H1 (cell line): ENCODE results near the gene KLHL29.

Experiments
- ATF2 ChIP-seq: IDR thresholded peaks from 2 replicates; pipeline ENCODE4 v1.6.1; 2012; ENCODE audit warnings: low read length, inconsistent platforms
- EZH2 ChIP-seq: fragments of 200-600 bp; sonication (generic); IDR thresholded peaks from 2 replicates; pipeline ENCODE4 v1.7.1; 2012; ENCODE audit warnings: low read depth, mild to moderate bottlenecking, moderate library complexity, low read length, inconsistent platforms; ENCODE audit not compliant: severe bottlenecking
- GABPA ChIP-seq: IDR thresholded peaks from 2 replicates; pipeline ENCODE4 v1.6.1; 2011; ENCODE audit warnings: mild to moderate bottlenecking, low read length, moderate library complexity, borderline replicate concordance; ENCODE audit not compliant: insufficient read depth
- POLR2A ChIP-seq, 2 experiments: IDR thresholded peaks; 1 replicate in 1 of 2; 2 replicates in 1 of 2; pipeline ENCODE4 v1.6.1; 2011; ENCODE audit warnings: low read depth in 2 of 2, low read length in 2 of 2, mild to moderate bottlenecking in 2 of 2; ENCODE audit errors: control extremely low read depth in 1 of 2
- RFX5 ChIP-seq: IDR thresholded peaks from 2 replicates; pipeline ENCODE4 v1.6.1; 2011; ENCODE audit warnings: low read depth, low read length, improper control_type of control experiment, borderline replicate concordance
- SP2 ChIP-seq: IDR thresholded peaks from 2 replicates; pipeline ENCODE4 v1.6.1; 2012; ENCODE audit warnings: mild to moderate bottlenecking, low read length, inconsistent platforms
- TF ChIP-seq, protein P1 (sequence below), 3 experiments: IDR thresholded peaks; 1 replicate in 2 of 3; 2 replicates in 1 of 3; pipeline versions ENCODE4 v1.5.1 to v1.6.1; 2011; ENCODE audit warnings: low read length in 3 of 3, mild to moderate bottlenecking in 3 of 3, inconsistent platforms in 2 of 3, low read depth in 1 of 3, moderate library complexity in 1 of 3; ENCODE audit not compliant: insufficient read depth in 1 of 3; ENCODE audit errors: control extremely low read depth in 1 of 3
- TF ChIP-seq, protein P2 (sequence below): fragments of 300-600 bp; sonication (generic); IDR thresholded peaks from 2 replicates; pipeline ENCODE4 v1.7.1; 2012; ENCODE audit warnings: low read length, moderate library complexity, mild to moderate bottlenecking, inconsistent platforms; ENCODE audit not compliant: insufficient replicate concordance

GRCh38 chr2:23620841-23621341 lies 235.9 kb downstream of the KLHL29 start:
- TF ChIP-seq RFX5 (no peak), SP2 (no peak), POLR2A (IDR thresholded peaks at IDR 0.05; ENCODE audit: control extremely low read depth in 1 of 2, low read depth in 2 of 2, low read length in 2 of 2) (no peak), ATF2 (no peak), GABPA (no peak), EZH2 (no peak)
- TF ChIP-seq, protein P1, sequence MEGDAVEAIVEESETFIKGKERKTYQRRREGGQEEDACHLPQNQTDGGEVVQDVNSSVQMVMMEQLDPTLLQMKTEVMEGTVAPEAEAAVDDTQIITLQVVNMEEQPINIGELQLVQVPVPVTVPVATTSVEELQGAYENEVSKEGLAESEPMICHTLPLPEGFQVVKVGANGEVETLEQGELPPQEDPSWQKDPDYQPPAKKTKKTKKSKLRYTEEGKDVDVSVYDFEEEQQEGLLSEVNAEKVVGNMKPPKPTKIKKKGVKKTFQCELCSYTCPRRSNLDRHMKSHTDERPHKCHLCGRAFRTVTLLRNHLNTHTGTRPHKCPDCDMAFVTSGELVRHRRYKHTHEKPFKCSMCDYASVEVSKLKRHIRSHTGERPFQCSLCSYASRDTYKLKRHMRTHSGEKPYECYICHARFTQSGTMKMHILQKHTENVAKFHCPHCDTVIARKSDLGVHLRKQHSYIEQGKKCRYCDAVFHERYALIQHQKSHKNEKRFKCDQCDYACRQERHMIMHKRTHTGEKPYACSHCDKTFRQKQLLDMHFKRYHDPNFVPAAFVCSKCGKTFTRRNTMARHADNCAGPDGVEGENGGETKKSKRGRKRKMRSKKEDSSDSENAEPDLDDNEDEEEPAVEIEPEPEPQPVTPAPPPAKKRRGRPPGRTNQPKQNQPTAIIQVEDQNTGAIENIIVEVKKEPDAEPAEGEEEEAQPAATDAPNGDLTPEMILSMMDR (IDR thresholded peaks at IDR 0.05; ENCODE audit: control extremely low read depth in 1 of 3, insufficient read depth in 1 of 3, low read depth in 1 of 3, low read length in 3 of 3) = no peak
- TF ChIP-seq, protein P2, sequence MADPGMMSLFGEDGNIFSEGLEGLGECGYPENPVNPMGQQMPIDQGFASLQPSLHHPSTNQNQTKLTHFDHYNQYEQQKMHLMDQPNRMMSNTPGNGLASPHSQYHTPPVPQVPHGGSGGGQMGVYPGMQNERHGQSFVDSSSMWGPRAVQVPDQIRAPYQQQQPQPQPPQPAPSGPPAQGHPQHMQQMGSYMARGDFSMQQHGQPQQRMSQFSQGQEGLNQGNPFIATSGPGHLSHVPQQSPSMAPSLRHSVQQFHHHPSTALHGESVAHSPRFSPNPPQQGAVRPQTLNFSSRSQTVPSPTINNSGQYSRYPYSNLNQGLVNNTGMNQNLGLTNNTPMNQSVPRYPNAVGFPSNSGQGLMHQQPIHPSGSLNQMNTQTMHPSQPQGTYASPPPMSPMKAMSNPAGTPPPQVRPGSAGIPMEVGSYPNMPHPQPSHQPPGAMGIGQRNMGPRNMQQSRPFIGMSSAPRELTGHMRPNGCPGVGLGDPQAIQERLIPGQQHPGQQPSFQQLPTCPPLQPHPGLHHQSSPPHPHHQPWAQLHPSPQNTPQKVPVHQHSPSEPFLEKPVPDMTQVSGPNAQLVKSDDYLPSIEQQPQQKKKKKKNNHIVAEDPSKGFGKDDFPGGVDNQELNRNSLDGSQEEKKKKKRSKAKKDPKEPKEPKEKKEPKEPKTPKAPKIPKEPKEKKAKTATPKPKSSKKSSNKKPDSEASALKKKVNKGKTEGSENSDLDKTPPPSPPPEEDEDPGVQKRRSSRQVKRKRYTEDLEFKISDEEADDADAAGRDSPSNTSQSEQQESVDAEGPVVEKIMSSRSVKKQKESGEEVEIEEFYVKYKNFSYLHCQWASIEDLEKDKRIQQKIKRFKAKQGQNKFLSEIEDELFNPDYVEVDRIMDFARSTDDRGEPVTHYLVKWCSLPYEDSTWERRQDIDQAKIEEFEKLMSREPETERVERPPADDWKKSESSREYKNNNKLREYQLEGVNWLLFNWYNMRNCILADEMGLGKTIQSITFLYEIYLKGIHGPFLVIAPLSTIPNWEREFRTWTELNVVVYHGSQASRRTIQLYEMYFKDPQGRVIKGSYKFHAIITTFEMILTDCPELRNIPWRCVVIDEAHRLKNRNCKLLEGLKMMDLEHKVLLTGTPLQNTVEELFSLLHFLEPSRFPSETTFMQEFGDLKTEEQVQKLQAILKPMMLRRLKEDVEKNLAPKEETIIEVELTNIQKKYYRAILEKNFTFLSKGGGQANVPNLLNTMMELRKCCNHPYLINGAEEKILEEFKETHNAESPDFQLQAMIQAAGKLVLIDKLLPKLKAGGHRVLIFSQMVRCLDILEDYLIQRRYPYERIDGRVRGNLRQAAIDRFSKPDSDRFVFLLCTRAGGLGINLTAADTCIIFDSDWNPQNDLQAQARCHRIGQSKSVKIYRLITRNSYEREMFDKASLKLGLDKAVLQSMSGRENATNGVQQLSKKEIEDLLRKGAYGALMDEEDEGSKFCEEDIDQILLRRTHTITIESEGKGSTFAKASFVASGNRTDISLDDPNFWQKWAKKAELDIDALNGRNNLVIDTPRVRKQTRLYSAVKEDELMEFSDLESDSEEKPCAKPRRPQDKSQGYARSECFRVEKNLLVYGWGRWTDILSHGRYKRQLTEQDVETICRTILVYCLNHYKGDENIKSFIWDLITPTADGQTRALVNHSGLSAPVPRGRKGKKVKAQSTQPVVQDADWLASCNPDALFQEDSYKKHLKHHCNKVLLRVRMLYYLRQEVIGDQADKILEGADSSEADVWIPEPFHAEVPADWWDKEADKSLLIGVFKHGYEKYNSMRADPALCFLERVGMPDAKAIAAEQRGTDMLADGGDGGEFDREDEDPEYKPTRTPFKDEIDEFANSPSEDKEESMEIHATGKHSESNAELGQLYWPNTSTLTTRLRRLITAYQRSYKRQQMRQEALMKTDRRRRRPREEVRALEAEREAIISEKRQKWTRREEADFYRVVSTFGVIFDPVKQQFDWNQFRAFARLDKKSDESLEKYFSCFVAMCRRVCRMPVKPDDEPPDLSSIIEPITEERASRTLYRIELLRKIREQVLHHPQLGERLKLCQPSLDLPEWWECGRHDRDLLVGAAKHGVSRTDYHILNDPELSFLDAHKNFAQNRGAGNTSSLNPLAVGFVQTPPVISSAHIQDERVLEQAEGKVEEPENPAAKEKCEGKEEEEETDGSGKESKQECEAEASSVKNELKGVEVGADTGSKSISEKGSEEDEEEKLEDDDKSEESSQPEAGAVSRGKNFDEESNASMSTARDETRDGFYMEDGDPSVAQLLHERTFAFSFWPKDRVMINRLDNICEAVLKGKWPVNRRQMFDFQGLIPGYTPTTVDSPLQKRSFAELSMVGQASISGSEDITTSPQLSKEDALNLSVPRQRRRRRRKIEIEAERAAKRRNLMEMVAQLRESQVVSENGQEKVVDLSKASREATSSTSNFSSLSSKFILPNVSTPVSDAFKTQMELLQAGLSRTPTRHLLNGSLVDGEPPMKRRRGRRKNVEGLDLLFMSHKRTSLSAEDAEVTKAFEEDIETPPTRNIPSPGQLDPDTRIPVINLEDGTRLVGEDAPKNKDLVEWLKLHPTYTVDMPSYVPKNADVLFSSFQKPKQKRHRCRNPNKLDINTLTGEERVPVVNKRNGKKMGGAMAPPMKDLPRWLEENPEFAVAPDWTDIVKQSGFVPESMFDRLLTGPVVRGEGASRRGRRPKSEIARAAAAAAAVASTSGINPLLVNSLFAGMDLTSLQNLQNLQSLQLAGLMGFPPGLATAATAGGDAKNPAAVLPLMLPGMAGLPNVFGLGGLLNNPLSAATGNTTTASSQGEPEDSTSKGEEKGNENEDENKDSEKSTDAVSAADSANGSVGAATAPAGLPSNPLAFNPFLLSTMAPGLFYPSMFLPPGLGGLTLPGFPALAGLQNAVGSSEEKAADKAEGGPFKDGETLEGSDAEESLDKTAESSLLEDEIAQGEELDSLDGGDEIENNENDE = no peak
